ENCODE measurements around the gene LGALS9B.
"Not testable (repeated sequence)": the region's sequence is repeated elsewhere in the genome, so short reads cannot be mapped to it uniquely, and the experiment has no call there.

LGALS9B gene

DNA sequence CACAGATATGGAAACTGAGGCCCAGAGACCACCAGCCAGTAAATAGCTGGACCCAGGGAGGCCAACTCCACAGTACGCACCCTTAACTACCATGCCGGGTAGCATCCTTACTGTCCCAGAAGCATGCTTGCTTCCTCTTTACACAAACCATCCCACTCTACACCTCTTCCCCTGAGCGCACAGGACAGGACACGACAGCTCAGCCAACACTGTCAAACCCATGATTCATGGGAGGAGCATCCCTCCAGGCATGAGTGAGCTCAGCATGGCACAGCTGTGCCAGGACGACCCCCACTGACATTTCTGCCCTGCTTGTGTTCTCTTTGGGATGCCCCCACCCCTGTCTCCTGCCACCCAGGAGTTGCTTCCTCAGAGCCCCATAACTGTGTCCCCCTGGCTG is 340 bp downstream of the LGALS9B start:
- not testable (repeated sequence) for DNase-seq (ENCODE audit: low spot score)

DNA sequence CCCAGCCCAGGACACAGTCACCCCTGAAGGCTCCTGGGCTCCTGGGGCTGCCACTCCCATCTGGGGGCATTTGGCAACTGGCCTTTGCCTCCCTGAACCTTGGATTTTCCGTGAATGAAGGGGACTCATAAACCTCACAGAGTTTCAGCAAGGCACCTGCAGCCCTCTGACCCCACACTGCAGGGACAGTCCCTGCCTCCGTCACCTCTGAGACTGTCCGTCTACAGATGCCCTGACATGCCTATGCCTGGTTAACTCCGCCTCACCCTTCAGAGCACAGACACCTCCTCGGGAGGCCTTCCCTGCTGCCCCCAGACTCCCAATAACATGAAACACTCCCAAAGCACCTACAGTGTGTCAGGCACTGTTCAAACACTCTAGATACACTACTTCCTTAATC is 786 bp downstream of the LGALS9B start:
- DNase-seq (ENCODE audit: low spot score) = not testable (repeated sequence)

DNA sequence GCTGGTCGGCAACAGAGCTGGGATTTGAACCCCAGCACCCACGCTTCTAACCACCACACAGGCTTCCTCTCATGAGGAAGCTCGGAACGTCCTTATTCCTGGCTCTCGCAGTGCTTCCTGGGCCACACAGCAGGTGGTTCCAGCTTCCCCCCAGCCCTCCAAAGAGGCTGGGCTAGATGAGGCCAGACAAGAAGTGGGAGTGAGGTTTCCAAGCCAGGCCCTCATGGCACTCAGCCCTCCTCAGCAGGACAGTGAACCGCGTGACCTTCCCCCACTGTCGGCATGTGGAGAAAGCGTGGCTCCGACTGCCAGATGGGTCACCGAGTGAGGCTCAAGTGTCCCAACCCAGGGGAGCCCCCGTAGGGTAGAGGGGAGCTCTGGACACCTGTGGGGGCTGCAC is 1.8 kb downstream of the LGALS9B start:
- DNase-seq (ENCODE audit: low spot score) = not testable (repeated sequence)

DNA sequence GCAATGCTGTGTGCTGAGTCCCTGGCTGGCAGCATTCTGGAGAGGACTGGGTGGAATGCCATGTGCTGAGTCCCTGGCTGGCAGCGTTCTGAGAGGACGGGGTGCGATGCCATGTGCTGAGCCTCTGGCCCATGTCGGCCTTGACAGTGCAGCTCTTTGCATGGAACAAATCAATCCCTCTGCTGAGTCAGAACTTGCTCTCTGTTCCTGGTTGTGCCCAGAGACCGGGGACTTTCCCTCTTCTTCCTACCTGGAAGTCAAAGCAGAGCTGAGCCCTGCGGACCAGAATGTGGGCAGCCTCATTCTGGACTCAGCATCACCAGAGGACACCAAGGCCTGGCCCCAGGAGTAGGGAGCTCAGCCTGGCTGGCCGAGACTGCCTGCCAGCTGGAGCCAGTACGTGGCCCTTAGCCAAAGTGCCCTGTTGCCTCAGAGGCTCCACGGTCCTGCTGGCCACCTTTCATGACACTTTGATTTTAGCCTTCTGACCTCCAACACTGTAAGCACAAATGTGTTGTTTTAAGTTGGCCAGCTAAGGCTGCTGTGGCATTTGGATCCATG is 2.4 kb downstream of the LGALS9B start:
- DNase-seq (ENCODE audit: low spot score) = not testable (repeated sequence)

DNA sequence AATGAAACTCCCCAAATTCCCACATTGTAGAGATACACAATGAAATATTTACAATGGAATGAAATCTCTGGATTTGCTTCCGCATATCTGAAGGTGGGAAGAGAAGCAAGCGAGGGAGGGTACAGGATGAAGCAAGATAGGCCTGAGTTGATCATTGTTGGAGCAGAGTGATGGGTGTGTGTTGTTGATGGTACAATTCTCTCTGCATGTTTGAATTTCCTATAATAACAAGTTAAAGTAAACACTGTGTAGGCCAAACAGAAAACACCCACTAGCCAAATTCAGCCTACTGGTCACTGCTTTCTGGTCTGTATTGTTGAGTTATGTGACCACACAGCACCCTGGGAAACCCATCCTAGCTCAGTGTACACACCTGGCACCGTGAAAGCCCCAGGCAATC is 5.2 kb downstream of the LGALS9B start:
- DNase-seq (ENCODE audit: low spot score) = not testable (repeated sequence)

DNA sequence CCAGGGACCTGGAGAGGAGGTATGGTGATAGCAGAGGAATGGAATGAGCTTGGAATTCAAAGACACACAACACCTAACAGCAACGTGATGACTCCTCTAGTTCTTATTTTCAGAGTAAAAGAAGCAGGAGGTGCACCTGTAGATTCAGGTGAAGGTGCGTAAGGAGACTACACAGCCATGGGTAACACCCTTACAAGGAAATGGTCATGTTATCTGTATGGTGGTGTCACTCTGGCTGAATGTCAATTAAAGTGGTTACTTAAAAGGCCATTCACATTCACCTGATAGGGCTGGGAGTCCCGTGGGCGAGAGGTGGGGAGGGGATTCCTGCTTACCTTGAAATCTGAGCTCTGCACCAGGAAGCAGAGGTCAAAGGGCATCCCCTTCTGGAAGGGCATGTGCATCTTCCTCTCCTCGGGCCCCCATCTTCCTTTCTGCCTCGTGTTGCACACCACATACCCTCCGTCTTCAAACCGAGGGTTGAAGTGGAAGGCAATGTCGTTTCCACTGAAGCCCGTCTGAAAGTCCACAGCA is 9.4 kb downstream of the LGALS9B start:
- DNase-seq (ENCODE audit: low spot score) = not testable (repeated sequence)

DNA sequence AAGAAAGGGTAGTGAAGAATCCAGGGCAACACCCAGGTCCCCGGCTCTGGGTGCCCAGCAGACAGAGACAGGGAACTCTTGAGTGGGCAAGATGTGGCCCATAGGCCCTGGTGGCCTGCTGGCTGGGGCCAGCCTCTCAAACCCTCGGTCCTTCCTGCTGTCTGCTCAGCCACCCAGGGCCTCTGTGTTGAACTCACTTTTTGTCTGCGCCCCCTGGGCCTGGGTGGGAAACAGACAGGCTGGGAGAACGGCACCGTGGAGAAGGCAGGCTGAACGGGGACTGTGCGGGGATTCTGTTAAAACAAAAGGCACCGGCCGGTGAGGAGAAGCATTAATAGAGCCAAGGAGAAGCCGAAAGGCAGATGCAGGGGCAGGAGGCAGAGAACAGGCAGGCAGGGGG is 12.2 kb downstream of the LGALS9B start:
- not testable (repeated sequence) for DNase-seq (ENCODE audit: low spot score)

DNA sequence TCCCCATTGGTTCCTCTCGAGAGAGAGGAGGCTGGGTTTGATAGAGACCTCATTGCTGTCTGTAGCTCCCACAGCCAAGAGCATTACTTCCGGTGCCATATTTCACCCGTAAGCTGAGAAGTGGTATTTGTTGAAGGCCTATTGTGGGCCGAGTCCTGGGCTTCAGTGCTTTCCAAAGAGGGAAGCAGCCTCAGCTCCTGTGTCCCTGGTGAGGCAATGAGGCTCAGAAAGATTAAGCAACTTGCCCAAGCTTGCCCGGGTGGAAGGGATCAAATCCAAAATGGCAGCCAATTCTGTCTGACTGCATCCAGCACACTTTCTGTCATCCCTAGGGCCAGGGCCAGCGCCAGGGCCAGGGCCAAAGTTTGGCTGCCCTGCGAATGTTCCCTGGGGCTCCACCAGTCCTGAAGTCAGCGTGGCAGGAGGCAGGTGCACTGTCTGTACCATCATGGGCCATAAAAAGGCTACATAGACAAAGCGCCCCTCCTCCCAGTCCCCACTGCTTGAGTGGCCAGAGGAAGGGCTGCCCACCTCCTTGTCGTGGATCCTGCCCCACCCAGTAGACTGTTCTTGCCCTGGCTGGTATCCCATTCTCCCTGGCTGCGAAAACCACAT is 13.4 kb downstream of the LGALS9B start:
- not testable (repeated sequence) for DNase-seq (ENCODE audit: low spot score)

DNA sequence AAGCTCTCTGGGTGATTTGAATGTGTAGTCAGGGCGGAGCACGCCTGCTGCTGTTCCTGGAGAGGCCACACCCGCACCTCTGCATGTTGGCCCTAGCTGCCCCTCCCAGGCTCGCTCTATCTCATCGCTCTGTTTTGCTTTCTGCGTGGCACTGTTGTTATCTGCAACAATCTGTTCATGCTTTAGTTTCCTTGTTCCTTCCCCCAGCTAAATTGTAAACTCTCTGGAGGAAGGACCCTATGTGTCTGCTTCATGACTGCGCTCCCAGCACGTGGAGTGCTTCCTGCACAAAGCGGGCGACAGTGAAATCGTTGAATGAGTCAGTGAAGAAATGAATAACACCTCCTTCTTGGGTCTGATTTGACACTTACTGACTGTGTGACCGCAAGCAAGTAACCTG is 16.5 kb downstream of the LGALS9B start:
- DNase-seq (ENCODE audit: low spot score) = not testable (repeated sequence)

DNA sequence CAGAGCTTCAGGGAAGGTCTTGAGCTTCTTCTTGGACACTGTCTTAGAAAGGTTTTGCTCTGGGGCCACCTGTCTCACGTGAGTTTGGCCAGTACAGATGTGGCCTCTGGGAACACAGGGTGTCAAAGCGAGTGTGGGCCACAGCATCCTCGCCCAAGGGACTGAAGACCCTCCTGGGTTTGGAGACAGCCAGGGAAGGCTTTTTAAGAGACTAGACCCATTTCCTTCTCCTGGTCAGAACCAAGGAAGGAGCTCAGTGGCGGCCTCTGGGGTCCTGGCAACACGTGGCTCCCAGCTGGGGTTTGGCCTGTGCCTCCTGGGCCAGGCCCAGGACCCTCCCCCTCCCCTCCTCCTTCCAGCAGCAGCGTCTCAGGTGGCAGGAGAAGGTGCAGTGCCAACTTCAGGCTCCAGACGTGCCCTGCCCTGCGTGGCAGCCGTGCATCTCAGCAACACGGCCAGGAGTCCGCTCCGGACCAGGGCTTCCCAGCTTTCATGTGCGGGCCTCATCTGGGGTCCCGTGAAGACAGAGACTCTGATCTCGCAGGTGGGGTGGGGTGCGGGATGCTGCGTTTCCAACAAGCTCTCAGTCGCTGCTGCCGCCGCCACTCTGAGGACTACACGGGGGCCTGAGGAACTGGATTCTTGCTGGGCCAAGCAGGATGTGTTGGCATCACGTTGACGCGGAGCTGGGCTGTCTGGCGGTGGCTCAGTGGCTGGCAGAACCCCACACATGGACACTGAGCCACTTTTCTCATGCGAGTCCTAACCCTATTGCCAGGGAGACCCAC is 19.6 kb downstream of the LGALS9B start:
- not testable (repeated sequence) for DNase-seq (ENCODE audit: low spot score)

DNA sequence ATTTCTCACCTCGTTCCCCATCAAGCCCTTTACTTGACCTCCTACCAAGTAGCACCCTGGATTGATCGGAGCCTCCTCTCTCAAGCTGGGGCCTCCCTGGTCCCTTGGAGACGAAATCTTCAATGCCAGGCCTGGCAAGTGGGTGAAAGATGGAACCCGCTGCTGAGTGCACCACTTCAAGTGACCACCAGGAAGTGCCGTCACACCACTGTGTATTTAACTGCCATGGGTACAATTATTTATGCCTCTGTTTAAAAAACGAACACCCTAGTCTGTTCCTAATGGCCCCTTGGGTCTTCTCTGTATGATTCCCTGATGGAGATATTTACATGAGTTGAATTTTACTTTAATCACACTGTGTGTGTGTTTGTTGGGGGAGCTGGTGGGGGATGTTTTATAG is 20.4 kb downstream of the LGALS9B start:
- not testable (repeated sequence) for DNase-seq (ENCODE audit: low spot score)

DNA sequence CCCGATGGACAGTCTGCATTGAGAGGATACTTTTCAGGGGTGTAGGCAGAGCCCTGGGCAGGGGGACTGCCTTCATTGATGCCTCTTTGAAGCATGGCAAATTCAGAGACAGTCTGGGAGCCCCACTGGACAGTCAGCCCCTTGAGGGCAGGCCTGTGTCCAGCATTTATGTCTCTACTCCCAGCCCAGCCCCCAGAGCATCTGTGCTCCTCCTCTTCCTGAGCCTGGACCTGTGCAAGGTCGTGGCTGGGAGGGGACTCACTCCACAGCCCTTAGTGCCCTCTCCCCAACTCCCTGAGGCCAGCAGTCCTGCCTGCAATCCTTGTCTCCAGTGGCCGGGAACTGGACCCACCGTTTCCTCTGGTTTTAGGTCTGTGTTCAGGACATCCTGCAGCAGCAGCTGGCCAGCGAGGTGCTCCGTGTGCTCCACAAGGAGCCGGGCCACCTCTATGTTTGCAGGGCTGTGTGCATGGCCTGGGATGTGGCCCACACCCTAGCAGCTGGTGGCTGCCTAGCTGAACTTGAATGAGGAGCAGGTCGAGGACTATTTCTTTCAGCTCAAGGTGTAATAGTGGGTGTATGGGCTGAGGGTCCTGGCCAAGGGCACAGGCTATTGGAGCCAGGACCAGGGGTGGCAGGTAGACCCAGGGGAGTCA is 22.6 kb downstream of the LGALS9B start:
- not testable (repeated sequence) for DNase-seq (ENCODE audit: low spot score)

DNA sequence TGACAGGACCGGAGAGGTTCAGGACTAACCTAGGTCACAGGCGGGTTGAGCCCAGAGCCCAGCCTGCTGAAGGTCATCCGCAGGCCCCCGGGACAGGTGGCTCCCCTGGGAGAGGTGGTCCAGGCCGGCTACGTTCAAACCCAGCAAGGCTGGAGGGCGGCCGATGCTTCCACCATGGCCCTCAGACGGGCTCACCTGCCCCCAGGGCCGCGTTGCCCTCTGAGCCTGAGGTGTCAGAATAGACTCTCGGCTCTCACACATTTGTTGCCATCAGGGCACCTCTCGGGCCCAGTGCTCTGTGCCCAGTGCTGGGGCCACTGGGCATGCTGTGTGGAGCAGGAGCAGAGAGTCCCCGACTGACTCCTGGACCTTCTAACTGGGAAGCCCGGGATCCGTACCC is 23.2 kb downstream of the LGALS9B start:
- DNase-seq (ENCODE audit: low spot score) = not testable (repeated sequence)

DNA sequence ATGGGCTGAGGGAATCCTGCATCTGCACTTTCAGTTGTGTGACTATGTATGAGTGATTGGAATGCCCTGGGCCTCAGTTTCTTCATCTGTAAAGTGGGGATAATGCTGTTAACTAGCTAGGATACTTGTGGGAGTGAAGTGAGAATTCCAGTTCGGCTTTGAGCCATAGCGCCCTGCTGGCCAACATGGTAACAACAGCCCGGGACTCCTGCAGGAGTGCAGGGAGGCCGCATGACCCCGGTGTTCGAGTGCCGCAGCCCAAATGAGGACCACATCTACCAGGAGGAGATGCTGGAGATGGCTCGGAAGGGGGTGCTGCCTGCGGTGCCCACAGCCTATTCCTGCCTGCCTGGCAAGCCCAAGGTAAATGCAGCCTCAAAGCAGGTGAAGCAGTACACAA is 23.7 kb downstream of the LGALS9B start:
- not testable (repeated sequence) for DNase-seq (ENCODE audit: low spot score)

DNA sequence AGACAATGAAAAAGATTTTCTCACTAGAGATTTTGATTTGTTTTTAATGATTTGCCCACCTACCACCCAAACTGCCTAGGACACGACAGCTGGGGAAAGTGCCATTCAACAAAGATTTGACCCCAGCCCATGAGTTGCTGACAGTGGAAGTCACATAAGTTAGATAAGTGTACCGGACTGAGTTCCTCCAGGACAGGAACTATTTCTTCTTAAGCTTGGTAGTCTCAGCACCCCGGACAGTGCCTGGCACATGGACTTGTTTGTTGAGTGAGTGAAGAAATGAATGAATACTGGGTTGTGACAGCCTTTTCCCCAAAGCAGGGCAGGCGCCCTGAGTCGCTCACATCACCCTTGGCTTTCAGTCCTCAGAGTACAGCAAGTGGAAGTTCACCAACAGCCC is 26.7 kb downstream of the LGALS9B start:
- DNase-seq (ENCODE audit: low spot score) = not testable (repeated sequence)

DNA sequence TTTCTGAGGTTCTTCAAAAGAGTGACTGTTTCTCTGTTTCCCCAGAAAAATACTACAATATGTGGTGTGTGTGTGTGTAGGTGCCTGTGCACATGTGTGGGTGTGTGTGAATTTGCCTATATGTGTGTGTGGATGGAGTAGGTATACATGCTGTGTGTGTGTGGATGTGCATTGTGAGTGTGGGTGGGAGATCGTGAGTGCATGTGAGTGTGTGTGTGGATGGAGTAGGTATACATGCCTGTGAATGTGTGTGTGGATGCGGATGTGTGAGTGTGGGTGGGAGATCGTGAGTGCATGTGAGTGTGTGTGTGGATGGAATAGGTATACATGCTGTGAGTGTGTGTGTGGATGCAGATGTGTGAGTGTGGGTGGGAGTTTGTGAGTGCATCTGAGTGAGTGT is 32.2 kb downstream of the LGALS9B start:
- not testable (repeated sequence) for DNase-seq (ENCODE audit: low spot score)

DNA sequence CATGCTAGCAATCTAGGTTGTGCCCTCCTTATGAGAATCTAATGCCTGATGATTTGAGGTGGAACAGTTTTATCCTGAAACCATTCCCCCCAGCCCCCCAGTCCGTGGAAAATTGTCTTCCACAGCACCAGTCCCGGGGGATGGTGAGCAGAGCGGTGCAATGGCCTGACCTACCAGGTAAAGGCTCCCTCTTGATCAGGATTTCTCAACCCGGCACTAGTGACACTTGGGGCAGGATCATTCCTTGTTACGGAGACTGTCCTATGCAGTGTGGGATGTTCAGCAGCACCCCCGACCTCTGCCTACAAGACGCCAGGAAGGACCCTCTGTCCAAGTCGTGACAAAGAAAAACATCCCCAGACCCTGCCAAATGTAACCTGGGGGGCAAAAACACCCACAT is 34.0 kb downstream of the LGALS9B start:
- not testable (repeated sequence) for DNase-seq (ENCODE audit: low spot score)

DNA sequence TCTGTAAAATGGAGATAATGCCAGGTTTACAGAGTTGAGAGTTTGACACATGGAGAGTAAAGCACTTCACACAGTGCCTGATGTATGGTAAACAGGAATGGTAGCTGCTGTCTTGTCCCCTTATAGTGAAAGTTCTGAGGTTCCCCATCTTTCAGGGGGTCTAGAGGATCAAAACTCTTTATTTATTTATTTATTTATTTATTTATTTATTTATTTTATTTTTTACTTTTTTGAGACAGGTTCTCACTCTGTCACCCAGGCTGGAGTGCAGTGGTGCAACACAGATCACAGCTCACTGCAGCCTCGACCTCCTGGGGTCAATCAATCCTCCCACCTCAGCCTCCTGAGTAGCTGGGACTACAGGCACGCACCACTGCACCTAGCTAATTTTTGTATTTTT is 40.1 kb downstream of the LGALS9B start:
- DNase-seq (ENCODE audit: low spot score) = not testable (repeated sequence)

DNA sequence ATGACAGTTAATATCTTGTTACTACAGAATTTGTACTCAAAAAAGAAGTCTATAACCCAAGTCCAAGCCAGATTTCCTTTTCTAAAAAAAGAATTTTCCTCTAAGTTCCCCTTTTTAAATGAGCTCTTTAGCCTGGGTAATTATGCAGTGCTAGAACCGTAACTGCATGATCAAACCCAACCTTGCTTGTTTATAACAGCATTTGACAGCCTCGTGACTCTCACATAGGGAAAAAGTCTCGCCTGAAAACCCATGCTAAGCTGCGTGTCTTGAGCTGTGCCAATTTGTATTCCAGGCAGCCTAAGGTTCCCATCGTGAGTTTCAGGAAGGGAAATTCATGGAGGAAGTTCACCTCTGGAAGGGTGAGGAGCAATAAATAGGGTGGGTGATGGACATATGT is 44.5 kb downstream of the LGALS9B start:
- not testable (repeated sequence) for DNase-seq (ENCODE audit: low spot score)

DNA sequence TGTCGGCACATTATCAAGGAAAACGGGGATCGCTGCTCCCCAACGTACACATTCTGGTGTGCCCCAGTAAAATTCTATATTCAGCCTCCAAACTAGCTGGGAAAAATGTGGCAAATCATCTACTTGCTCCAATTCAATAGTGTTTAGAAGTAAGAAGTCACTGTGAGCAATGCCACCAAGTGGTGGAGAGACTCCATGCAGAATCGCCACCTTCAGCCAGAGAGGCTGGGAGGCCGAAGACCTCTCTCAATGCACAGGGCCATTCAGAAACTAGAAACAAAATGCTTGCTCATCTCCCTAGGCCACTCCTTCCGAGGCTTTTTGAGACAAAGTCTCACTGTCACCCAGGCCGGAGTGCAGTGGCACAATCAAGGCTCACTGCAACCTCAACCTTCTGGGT is 48.5 kb downstream of the LGALS9B start:
- not testable (repeated sequence) for DNase-seq (ENCODE audit: low spot score)

DNA sequence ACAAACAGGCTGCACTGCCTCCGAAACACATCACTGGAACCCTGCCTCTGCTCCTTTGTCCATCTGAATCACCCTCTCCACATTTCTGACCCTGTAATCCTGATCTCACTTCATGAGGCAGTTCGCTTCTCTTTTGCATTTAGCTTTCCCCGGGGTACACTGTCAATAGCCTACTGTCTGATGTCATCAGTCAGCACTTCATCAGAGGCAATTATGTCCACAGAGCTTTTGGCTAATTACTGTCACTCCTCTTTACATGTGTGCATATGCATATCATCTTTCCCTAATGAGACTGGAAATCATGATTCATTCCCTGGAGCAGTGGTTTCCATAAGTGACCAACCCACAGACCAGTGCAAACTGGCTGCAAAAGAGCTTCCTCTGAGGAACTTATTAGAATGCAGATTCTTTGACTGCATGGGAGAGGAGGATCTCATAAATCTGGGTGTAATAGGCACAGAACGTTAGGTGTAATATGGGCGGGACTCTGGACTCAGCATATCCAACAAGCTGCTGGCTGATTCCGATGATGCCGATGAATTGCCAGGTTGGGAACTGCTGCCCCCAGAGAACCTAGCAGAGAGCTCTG is 49.8 kb downstream of the LGALS9B start:
- DNase-seq (ENCODE audit: low spot score) = not testable (repeated sequence)

DNA sequence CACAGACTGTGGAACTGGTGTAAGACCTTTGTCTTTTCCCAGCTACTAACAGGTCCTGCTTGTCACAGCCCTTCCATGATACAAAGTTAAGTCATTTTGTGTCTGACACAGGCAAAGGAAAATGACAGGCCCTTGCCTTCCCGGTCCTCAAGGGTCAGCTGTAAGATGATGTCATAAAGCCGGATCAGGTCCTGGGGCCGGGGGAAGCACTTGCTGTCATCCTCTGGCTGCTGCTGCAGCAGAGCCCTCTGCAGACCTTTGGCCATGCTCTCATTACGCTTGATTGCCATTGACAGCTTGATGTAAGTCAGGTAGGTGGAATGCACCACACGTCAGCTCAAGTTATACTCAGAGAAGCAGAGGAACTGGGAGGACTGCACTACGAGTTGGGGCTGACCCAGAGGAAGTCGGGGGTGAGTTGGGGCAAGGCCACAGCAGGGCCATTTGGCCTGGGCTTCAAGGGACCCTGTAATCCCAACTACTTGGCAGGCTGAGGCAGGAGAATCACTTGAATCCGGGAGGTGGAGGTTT is 50.9 kb downstream of the LGALS9B start:
- not testable (repeated sequence) for DNase-seq (ENCODE audit: low spot score)
